ENCODE results near the gene SUPT20H. TPM values are rescaled to one million over a fixed set of nuclear protein-coding genes. Genes with fewer than 3 reads are reported as not detected.

The SUPT20H gene
- total and polyA plus RNA-seq, 10 of the 15 experiments (the other 5 are each of a cell fraction or from before 2014, with no cell fraction given), result 12.3 to 69.8 (median 47.5) TPM

DNA sequence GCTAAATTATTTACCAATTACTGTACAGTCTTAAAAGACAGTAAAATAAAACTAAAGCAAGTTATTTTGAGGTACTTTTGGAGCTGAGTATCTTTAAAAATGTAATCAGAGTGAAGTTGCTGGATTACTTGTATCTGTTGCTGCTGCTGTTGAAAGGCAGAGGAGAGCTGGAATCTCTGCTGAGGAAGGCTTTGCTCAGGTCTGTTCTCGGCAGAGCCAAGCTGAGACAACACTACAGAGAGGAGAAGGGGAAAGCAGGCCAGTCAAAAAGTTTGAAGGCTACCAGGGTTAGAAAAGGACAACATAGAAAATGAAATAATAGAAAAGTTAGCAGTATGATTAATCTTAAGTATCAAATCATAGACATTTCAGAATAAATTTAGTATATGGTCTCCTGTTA is 49.1 kb downstream of the SUPT20H start:
- BruUV-seq (replicated peaks), result no TSS peak
- POLR2A ChIA-PET, result no interaction called here
- peaks cover 3 to 13% of the 10 kb centered on the region in 2 experiments for H3K36me3 ChIP-seq (ENCODE audit: control insufficient read depth in 2 of 2, insufficient read depth in 2 of 2, low read length in 1 of 2)

More for the DNA sequence above, 49.1 kb downstream of the SUPT20H start:
- no peak overlapping the region for H3K9ac ChIP-seq (ENCODE audit: control insufficient read depth, insufficient read depth, low read length)
- SMC1A ChIA-PET (ENCODE audit: uncharacterized antibody, unreplicated experiment), result interaction anchor here (0.9 to 2.2 kb wide), 2 partner anchors 10 to 22 kb away, joined by 3 to 7 read pairs; partner anchors contain the start of genes ALG5 and EXOSC8
- H3K79me2 ChIP-seq (ENCODE audit: control insufficient read depth, insufficient read depth, low read length), result no peaks in the 10 kb centered on the region
- intact Hi-C loops (cut with micrococcal nuclease; ENCODE audit: unreplicated experiment) (loop anchor here (5.0 kb wide), 1 partner anchor 37 kb away; no protein-coding TSS in a partner anchor), in situ Hi-C loops (cut with MboI) (no loop called here)
- H3K4me1 ChIP-seq (ENCODE audit: control insufficient read depth, insufficient read depth, low read length), result no peaks in the 10 kb centered on the region
- FAIRE-seq (no peak), DNase-seq (ENCODE audit: low read depth, low spot score) (no peak), ATAC-seq (no peak)
- H3K27ac ChIP-seq (ENCODE audit: control insufficient read depth, insufficient read depth), result no peak overlapping the region
- H3K9me3 ChIP-seq (replicated peaks; ENCODE audit: control insufficient read depth, insufficient read depth, low read length), result no peaks in the 10 kb centered on the region
- WGBS (ENCODE audit: insufficient coverage, insufficient replicate concordance, low lambda C conversion rate, missing lambda C conversion rate), result 94% methylated on average over 1 of the region's 1 CpG
- H2AFZ ChIP-seq (ENCODE audit: control insufficient read depth, low read depth, low read length), result no peak overlapping the region
- H3K4me2 ChIP-seq (ENCODE audit: control insufficient read depth, insufficient read depth), result no peak overlapping the region
- CTCF ChIA-PET, result interaction anchor here (1.5 kb wide), 1 partner anchor 17 kb away, joined by 3 read pairs; no protein-coding TSS in a partner anchor
- RAD21 ChIA-PET (ENCODE audit: unreplicated experiment), result no interaction called here
- H4K20me1 ChIP-seq (ENCODE audit: control insufficient read depth, insufficient read depth), result no peaks in the 10 kb centered on the region
- TF ChIP-seq ZBED1 (IDR thresholded peaks at IDR 0.05; ENCODE audit: borderline replicate concordance) (no peak), TCF12 (IDR thresholded peaks at IDR 0.05; ENCODE audit: low read depth, low read length) (no peak), SIN3A (IDR thresholded peaks at IDR 0.05; ENCODE audit: low read depth, low read length) (no peak), KAT2A (conservative IDR thresholded peaks at IDR 0.05; ENCODE audit: control insufficient read depth, low read depth, low read length) (no peak), YY1 (IDR thresholded peaks at IDR 0.05; ENCODE audit: low read depth, low read length) (no peak), EGR1 (IDR thresholded peaks at IDR 0.05; ENCODE audit: borderline replicate concordance in 1 of 2, low read depth in 2 of 2, low read length in 2 of 2) (no peak), SREBF1 (IDR thresholded peaks at IDR 0.05; ENCODE audit: low read length) (no peak), ZNF217 (IDR thresholded peaks at IDR 0.05) (no peak), ZSCAN29 (IDR thresholded peaks at IDR 0.05) (no peak), NFYA (IDR thresholded peaks at IDR 0.05; ENCODE audit: borderline replicate concordance, low read depth, low read length) (no peak), SPI1 (IDR thresholded peaks at IDR 0.05; ENCODE audit: borderline replicate concordance, insufficient read depth, low read depth, low read length) (no peak), BACH1 (IDR thresholded peaks at IDR 0.05; ENCODE audit: borderline replicate concordance) (no peak)
- TF ChIP-seq, protein P1, sequence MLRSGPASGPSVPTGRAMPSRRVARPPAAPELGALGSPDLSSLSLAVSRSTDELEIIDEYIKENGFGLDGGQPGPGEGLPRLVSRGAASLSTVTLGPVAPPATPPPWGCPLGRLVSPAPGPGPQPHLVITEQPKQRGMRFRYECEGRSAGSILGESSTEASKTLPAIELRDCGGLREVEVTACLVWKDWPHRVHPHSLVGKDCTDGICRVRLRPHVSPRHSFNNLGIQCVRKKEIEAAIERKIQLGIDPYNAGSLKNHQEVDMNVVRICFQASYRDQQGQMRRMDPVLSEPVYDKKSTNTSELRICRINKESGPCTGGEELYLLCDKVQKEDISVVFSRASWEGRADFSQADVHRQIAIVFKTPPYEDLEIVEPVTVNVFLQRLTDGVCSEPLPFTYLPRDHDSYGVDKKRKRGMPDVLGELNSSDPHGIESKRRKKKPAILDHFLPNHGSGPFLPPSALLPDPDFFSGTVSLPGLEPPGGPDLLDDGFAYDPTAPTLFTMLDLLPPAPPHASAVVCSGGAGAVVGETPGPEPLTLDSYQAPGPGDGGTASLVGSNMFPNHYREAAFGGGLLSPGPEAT (IDR thresholded peaks at IDR 0.05; ENCODE audit: low read depth), result no peak
- TF ChIP-seq, protein P2, sequence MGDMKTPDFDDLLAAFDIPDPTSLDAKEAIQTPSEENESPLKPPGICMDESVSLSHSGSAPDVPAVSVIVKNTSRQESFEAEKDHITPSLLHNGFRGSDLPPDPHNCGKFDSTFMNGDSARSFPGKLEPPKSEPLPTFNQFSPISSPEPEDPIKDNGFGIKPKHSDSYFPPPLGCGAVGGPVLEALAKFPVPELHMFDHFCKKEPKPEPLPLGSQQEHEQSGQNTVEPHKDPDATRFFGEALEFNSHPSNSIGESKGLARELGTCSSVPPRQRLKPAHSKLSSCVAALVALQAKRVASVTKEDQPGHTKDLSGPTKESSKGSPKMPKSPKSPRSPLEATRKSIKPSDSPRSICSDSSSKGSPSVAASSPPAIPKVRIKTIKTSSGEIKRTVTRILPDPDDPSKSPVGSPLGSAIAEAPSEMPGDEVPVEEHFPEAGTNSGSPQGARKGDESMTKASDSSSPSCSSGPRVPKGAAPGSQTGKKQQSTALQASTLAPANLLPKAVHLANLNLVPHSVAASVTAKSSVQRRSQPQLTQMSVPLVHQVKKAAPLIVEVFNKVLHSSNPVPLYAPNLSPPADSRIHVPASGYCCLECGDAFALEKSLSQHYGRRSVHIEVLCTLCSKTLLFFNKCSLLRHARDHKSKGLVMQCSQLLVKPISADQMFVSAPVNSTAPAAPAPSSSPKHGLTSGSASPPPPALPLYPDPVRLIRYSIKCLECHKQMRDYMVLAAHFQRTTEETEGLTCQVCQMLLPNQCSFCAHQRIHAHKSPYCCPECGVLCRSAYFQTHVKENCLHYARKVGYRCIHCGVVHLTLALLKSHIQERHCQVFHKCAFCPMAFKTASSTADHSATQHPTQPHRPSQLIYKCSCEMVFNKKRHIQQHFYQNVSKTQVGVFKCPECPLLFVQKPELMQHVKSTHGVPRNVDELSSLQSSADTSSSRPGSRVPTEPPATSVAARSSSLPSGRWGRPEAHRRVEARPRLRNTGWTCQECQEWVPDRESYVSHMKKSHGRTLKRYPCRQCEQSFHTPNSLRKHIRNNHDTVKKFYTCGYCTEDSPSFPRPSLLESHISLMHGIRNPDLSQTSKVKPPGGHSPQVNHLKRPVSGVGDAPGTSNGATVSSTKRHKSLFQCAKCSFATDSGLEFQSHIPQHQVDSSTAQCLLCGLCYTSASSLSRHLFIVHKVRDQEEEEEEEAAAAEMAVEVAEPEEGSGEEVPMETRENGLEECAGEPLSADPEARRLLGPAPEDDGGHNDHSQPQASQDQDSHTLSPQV (IDR thresholded peaks at IDR 0.05), result no peak
- TF ChIP-seq, protein P3, sequence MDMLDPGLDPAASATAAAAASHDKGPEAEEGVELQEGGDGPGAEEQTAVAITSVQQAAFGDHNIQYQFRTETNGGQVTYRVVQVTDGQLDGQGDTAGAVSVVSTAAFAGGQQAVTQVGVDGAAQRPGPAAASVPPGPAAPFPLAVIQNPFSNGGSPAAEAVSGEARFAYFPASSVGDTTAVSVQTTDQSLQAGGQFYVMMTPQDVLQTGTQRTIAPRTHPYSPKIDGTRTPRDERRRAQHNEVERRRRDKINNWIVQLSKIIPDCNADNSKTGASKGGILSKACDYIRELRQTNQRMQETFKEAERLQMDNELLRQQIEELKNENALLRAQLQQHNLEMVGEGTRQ (IDR thresholded peaks at IDR 0.05; ENCODE audit: borderline replicate concordance, low read depth, low read length), result no peak
- H3K4me3 ChIP-seq, result no peak overlapping the region
- no peaks in the 10 kb centered on the region for H3K27me3 ChIP-seq (replicated peaks in 1 of 2; ENCODE audit: control insufficient read depth in 2 of 2, insufficient read depth in 2 of 2, low read length in 1 of 2)

Measured in GM12878 (cell line).